Cardiac fibroblast (primary cell): ENCODE results near the gene PUM2.
A peak's percentile ranks its signal among the peaks of the same experiment; 100 is the strongest.
"Not testable (repeated sequence)": the region's sequence is repeated elsewhere in the genome, so short reads cannot be mapped to it uniquely, and the experiment has no call there.

Experiments
- DNase-seq, 2 donors: peaks; one replicate each; pipeline versions ENCODE4 v3.0.0 to v3.0.0-alpha.2; 2010; ENCODE audit warnings: low read depth in 2 of 2
- H3K4me3 ChIP-seq, 2 donors: replicated peaks in 1 of 2; 1 replicate in 1 of 2; 2 replicates in 1 of 2; pipeline ENCODE4 v1.5.1; 2011; ENCODE audit warnings: low read depth in 2 of 2, low read length in 2 of 2, mild to moderate bottlenecking in 2 of 2, moderate library complexity in 1 of 2
- TF ChIP-seq, protein P1 (sequence below): IDR thresholded peaks from one replicate; pipeline ENCODE4 v1.5.1; 2011; ENCODE audit warnings: low read depth, mild to moderate bottlenecking, low read length, inconsistent platforms

The PUM2 gene

DNA sequence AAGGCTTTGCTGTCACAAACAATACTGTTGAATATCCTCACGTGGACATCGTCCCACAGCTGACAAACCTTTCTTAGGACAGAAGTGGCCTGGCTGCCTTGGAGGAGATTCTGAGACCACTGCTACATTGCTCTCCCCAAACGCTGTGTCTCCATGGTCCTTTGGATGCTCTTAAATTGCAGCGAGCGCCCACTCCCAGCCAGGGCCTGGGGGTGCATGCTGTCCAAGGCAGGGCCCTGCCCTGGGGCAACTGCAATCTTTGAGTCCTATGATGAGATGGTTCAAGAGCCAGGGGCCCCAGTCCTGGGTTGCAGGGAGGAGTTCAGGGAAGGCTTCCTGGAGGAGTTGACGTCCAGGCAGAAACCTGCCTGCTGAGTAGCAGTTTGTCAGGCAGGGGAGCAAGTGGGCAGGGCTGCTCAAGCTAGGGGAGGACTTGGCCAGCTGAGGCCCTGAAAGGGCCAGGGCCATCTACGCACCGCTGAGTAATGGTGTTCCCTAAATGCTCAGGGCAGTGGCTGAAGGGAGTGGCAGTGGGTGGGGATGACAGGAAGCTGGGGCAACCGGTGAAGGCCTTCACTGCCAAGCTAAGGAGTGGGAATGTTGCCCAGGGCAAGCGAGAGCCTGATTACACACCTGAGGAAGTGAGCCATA, 114.9 kb downstream of the PUM2 start:
- TF ChIP-seq, protein P1, sequence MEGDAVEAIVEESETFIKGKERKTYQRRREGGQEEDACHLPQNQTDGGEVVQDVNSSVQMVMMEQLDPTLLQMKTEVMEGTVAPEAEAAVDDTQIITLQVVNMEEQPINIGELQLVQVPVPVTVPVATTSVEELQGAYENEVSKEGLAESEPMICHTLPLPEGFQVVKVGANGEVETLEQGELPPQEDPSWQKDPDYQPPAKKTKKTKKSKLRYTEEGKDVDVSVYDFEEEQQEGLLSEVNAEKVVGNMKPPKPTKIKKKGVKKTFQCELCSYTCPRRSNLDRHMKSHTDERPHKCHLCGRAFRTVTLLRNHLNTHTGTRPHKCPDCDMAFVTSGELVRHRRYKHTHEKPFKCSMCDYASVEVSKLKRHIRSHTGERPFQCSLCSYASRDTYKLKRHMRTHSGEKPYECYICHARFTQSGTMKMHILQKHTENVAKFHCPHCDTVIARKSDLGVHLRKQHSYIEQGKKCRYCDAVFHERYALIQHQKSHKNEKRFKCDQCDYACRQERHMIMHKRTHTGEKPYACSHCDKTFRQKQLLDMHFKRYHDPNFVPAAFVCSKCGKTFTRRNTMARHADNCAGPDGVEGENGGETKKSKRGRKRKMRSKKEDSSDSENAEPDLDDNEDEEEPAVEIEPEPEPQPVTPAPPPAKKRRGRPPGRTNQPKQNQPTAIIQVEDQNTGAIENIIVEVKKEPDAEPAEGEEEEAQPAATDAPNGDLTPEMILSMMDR, result no peak
- H3K4me3 ChIP-seq, result no peak overlapping the region
- no peak for DNase-seq

DNA sequence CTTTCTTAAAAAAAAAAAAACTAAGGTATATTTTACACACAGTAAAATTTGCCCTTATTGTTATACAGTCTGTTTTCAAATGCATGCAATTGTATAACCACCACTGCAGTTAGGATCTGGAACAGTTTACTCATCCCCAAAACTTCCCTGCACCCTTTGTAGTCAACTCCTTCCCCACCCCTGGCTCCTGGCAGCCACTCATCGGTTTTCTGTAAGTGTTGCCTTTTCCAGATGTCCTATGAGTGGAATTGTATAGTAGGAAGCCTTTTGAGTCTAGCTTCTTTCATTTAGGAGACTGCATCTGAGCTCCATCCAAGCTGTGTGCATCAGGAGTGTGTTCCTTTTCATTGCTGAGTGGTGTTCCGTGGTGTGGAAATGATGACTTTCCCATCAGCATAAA, 116.0 kb downstream of the PUM2 start:
- H3K4me3 ChIP-seq, DNase-seq: not testable (repeated sequence)

DNA sequence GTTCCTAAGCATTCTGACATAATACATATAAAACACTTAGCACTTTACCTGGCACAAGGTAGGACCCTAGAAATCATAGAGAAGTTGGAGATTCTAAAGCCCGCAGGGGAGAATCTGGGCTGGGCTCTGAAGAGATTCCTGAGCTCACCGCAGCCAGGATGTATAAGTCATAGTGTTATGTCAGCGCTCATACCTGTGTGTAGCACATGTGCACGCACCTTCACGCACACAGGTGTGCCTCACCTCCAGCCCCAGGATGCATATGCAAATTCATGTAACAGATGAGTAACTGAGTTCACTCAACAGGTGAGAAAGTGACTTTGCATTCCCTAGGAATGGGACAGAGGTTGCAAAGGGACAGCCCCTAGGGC, 117.8 kb downstream of the PUM2 start:
- TF ChIP-seq, protein P1, result no peak
- no peak for DNase-seq
- no peak overlapping the region for H3K4me3 ChIP-seq

DNA sequence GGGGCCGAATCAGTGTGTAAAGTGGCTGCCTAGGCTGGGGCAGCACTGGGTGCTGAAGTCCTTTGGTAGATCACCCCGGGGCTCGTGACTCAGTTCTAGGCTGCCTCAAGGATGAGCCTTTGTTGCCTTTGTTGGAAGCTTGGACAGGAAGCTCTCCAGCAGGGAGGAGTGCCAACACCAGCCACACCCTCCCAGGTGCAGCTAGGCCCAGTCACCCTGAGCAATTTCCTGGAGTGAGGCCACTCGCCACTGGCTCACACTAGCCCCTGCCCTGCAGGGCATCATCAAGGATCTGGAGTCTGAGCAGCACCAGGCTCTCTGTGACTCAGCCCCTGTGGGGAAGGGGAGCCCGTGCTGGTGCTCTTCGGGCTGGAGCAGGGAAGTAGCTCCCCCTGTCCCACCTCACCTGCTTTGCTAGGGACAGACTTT, 119.0 kb downstream of the PUM2 start:
- H3K4me3 ChIP-seq, result no peak overlapping the region
- peak in 1 of 2 donors; percentile 73 for DNase-seq
- TF ChIP-seq, protein P1, result no peak

DNA sequence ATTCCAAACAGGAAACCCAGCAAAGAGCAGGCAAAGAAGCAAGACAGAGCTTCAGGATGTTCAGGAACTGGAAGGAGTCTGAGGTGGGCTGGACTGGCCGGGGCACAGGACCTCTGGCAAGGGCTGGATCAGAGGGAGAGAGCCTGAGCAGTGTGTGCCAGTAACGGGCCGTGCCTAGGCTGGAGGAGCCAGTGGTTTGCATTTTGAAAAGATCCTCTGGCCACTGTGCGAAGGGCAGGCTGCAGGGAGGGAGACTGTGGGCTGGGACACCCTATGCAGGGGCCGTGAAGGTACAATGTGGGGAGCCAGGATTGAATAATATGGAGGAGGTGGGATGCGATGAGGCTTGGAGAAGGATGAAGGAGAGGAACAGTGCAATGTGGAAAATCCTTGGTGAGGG, 119.5 kb downstream of the PUM2 start:
- H3K4me3 ChIP-seq, result no peak overlapping the region

DNA sequence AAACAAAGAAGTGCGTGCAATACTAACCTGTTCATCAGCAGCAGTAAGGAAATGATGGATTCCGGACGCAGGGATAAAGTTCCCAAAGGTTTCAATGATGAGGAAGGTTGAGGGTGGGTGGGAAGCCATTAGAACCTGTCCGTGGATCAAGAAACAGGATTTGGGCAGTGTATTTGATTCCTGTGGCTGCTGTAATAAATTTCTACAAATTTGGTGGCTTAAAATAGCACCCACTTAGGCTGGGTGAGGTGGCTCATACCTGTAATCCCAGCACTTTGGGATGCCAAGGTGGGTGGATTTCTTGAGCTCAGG, 120.6 kb downstream of the PUM2 start:
- TF ChIP-seq, protein P1, result no peak
- no peak for DNase-seq
- no peak overlapping the region for H3K4me3 ChIP-seq

More for the DNA sequence above, 119.5 kb downstream of the PUM2 start:
- no peak for DNase-seq
- TF ChIP-seq, protein P1, result no peak

DNA sequence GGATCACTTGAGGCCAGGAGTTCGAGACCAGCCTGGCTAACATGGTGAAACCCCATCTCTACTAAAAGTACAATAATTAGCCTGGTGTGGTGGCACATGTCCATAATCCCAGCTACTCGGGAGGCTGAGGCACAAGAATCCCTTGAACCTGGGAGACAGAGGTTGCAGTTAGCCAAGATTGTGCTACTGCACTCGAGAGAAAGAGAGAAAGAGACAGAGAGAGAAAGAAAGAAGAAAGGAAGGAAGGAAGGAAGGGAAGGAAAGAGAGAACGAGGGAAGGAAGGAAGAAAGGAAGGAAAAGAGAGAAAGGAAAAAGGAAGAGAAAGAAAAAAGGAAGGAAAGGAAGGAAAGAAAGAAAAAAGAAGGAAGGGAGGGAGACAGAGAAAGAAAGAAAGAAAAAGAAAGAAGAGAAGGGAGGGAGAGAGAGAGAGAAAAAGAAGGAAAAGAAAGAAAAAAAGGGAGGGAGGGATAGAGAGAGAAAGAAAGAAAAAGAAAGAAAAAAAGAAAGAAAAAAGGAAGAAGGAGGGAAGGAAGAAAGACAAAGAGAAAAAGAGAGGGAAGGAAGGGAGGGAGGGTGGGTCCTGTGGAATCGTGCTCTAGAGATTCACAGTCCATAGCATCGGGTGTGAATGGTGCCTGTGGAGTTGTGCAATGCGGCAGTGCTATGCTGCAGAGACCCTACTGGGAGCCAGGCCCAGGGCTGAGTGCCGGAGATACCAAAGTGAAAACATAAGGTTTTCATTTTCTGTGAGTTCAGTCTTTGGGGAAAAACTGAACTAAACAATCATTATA, 121.1 kb downstream of the PUM2 start:
- H3K4me3 ChIP-seq, result no peak overlapping the region
- DNase-seq, result peak in 1 of 2 donors; percentile 37
- TF ChIP-seq, protein P1, result no peak
